B cell (primary cell): ENCODE measurements around the gene TPRA1. TPM values are rescaled to one million over a fixed set of nuclear protein-coding genes. Genes with fewer than 3 reads are reported as not detected.
A peak's percentile ranks its signal among the peaks of the same experiment; 100 is the strongest.

Experiments
- ATAC-seq: fragments of 200-7000 bp; cut with Tn5 transposase; one replicate; pipeline ENCODE4 v1.10.0; 2021; ENCODE audit warnings: low read depth, mild to moderate bottlenecking, moderate number of reproducible peaks, moderate library complexity
- CTCF ChIA-PET: fragments of 350-600 bp; sonication (Branson Sonifier 250); formaldehyde crosslinking; loops from one replicate; lab custom pipeline; 2021; ENCODE audit warnings: antibody characterized with exemption, inconsistent platforms; lab: Charles Lee
- POLR2A ChIA-PET: fragments of 350-600 bp; sonication (Branson Sonifier 250); formaldehyde crosslinking; loops from one replicate; lab custom pipeline; 2021; ENCODE audit warnings: antibody characterized with exemption; lab: Charles Lee
- DNase-seq: peaks from one replicate; pipeline ENCODE4 v3.0.0; 2013
- H2AFZ ChIP-seq: 2 replicates; pipeline ENCODE4 v1.6.1; 2012; ENCODE audit warnings: mild to moderate bottlenecking, low read depth, low read length; ENCODE audit not compliant: insufficient read depth, poor library complexity, severe bottlenecking
- H3K27ac ChIP-seq, 2 donors: 1 replicate in 1 of 2; 2 replicates in 1 of 2; pipeline ENCODE4 v1.5.1; 2012 to 2013; ENCODE audit warnings: low read length in 2 of 2, mild to moderate bottlenecking in 2 of 2, moderate library complexity in 1 of 2
- H3K27me3 ChIP-seq, 4 experiments: fragments of 200-600 bp in 1 of 4; sonication (generic) in 1 of 4; replicated peaks in 1 of 4; 1 replicate in 2 of 4; 2 replicates in 2 of 4; pipeline versions ENCODE4 v1.6.1 to v1.7.0; 2013 to 2016; ENCODE audit warnings: low read length in 3 of 4, mild to moderate bottlenecking in 2 of 4, mixed read lengths in 1 of 4, moderate library complexity in 1 of 4; ENCODE audit not compliant: insufficient read depth in 4 of 4, control insufficient read depth in 3 of 4; ENCODE audit errors: control extremely low read depth in 1 of 4
- H3K36me3 ChIP-seq, 2 experiments: replicated peaks in 1 of 2; 1 replicate in 1 of 2; 2 replicates in 1 of 2; pipeline versions ENCODE4 v1.6.1 to v1.7.1; 2013; ENCODE audit warnings: low read length in 1 of 2; ENCODE audit not compliant: insufficient read depth in 2 of 2, control insufficient read depth in 1 of 2; ENCODE audit errors: control extremely low read depth in 1 of 2, extremely low read depth in 1 of 2
- H3K4me1 ChIP-seq, 2 donors: fragments of 200-600 bp in 1 of 2; sonication (generic) in 1 of 2; 1 replicate in 1 of 2; 2 replicates in 1 of 2; pipeline versions ENCODE4 v1.5.1 to v1.6.1; 2013 to 2017; ENCODE audit warnings: low read length in 2 of 2; ENCODE audit not compliant: control insufficient read depth in 2 of 2, insufficient read depth in 2 of 2
- H3K4me2 ChIP-seq: replicated peaks from 2 replicates; pipeline ENCODE3; 2012; ENCODE audit warnings: mild to moderate bottlenecking, low read depth, low read length; ENCODE audit not compliant: poor library complexity, severe bottlenecking
- H3K4me3 ChIP-seq, 5 experiments: fragments of 200-600 bp in 1 of 5; sonication (generic) in 1 of 5; 1 replicate in 3 of 5; 2 replicates in 2 of 5; pipeline versions ENCODE4 v1.5.1 to v1.7.0; 2011 to 2016; ENCODE audit warnings: low read length in 4 of 5, mild to moderate bottlenecking in 4 of 5, low read depth in 2 of 5, control low read depth in 1 of 5, moderate library complexity in 1 of 5; ENCODE audit not compliant: insufficient read depth in 1 of 5; ENCODE audit errors: control extremely low read depth in 1 of 5, extremely low read depth in 1 of 5
- H3K79me2 ChIP-seq: fragments of 200-600 bp; sonication (generic); one replicate; pipeline ENCODE4 v1.6.0; 2016; ENCODE audit warnings: low read length; ENCODE audit not compliant: control insufficient read depth, insufficient read depth
- H3K9ac ChIP-seq: fragments of 200-600 bp; sonication (generic); 2 replicates; pipeline ENCODE4 v1.6.1; 2017; ENCODE audit warnings: mild to moderate bottlenecking, low read length, moderate library complexity
- H3K9me3 ChIP-seq, 3 donors: one replicate each; pipeline versions ENCODE4 v1.6.1 to v1.7.1; 2013; ENCODE audit warnings: low read length in 2 of 3; ENCODE audit not compliant: control insufficient read depth in 2 of 3, insufficient read depth in 1 of 3; ENCODE audit errors: control extremely low read depth in 1 of 3
- H4K20me1 ChIP-seq: 2 replicates; pipeline ENCODE4 v1.6.0; 2012; ENCODE audit warnings: mild to moderate bottlenecking, low read length; ENCODE audit not compliant: insufficient read depth, control insufficient read depth, poor library complexity, severe bottlenecking
- H3K27ac Mint-ChIP-seq: one replicate; pipeline ENCODE4 v1.8.0; 2021; ENCODE audit warnings: mixed read lengths
- H3K27me3 Mint-ChIP-seq: one replicate; pipeline ENCODE4 v1.8.0; 2021; ENCODE audit warnings: mixed read lengths
- H3K4me1 Mint-ChIP-seq: one replicate; pipeline ENCODE4 v1.8.0; 2021; ENCODE audit warnings: mixed read lengths
- H3K4me3 Mint-ChIP-seq: one replicate; pipeline ENCODE4 v1.8.0; 2021; ENCODE audit warnings: mixed read lengths
- H3K9me3 Mint-ChIP-seq: one replicate; pipeline ENCODE4 v1.8.0; 2022; ENCODE audit warnings: mixed read lengths; ENCODE audit not compliant: insufficient read depth
- CTCF ChIP-seq: fragments of 200-600 bp; IDR thresholded peaks from one replicate; pipeline ENCODE4 v1.8.0; 2022; ENCODE audit warnings: antibody characterized with exemption, mild to moderate bottlenecking
- EZH2 ChIP-seq: IDR thresholded peaks from 2 replicates; pipeline ENCODE4 v1.6.1; 2012; ENCODE audit warnings: borderline replicate concordance, low read depth, mild to moderate bottlenecking, moderate library complexity, low read length; ENCODE audit not compliant: insufficient read depth, poor library complexity, severe bottlenecking
- WGBS: methylation state at CpG from one replicate; pipeline ENCODE4 v1.1.5; 2013; ENCODE audit warnings: missing lambda C conversion rate; ENCODE audit not compliant: insufficient coverage; 5-methylcytosine and 5-hydroxymethylcytosine counted together
- intact Hi-C: fragments of 100-400 bp; cut with micrococcal nuclease; formaldehyde crosslinking; loops from one replicate; pipeline ENCODE4 v1.10.0; 2022
- polyA plus RNA-seq: library from polyadenylated mRNA; depleted of rRNA; stranded (reverse); fragments of >200 nt; gene quantifications from 2 replicates; pipeline ENCODE4 v1.2.3, GENCODE V29; 2012
- total RNA-seq, 2 donors: library from RNA; stranded (reverse); fragments of 120-200 nt in 1 of 2; gene quantifications; 1 replicate in 1 of 2; 2 replicates in 1 of 2; pipeline versions ENCODE4 v1.2.3 to v1.2.4, GENCODE V29; 2013 to 2022

The TPRA1 gene
- total and polyA plus RNA-seq, 2 donors (not counting 1 experiment from before 2014, with no cell fraction given): 19.8 to 27.7 TPM

- TF ChIP-seq CTCF (peak; percentile 92), EZH2 (no peak)
- Mint-ChIP-seq H3K27ac (peak overlapping the region; percentile 62), H3K9me3 (no peaks in the 10 kb centered on the region), H3K27me3 (no peaks in the 10 kb centered on the region), H3K4me3 (peak overlapping the region; percentile 52), H3K4me1 (peaks cover 9% of the 10 kb centered on the region)
- CTCF ChIA-PET: interaction anchor here (0.6 to 3.4 kb wide), 29 partner anchors 9 to 1215 kb away, joined by 3 to 26 read pairs (median 4); partner anchors contain the start of genes EEFSEC, MCM2, RUVBL1 and TPRA1
- H3K4me2 ChIP-seq: peak overlapping the region; percentile 56
- H3K79me2 ChIP-seq: peaks cover 2% of the 10 kb centered on the region
- intact Hi-C loops: loop anchor here (1.0 to 2.0 kb wide), 3 partner anchors 16 to 122 kb away; partner anchors contain the start of genes MCM2 and TPRA1
- DNase-seq (peak; percentile 92), ATAC-seq (peak; percentile 97)
- 57% methylated on average over 34 of the region's 46 CpGs for WGBS
- H3K36me3 ChIP-seq: peaks cover 0 to 35% of the 10 kb centered on the region in 2 experiments
- H3K4me1 ChIP-seq: peaks cover 4 to 10% of the 10 kb centered on the region in 2 donors
- POLR2A ChIA-PET: interaction anchor here (0.6 kb wide), 1 partner anchor 121 kb away, joined by 5 read pairs; no protein-coding TSS in a partner anchor
- peaks cover 13% of the 10 kb centered on the region for H4K20me1 ChIP-seq
- H3K27me3 ChIP-seq: no peaks in the 10 kb centered on the region
- no peak overlapping the region for H3K9ac ChIP-seq
- no peak overlapping the region for H3K27ac ChIP-seq
- H3K4me3 ChIP-seq: no peak overlapping the region
- peaks cover 0 to 5% (median 0%) of the 10 kb centered on the region in 3 donors for H3K9me3 ChIP-seq
- peak overlapping the region; percentile 43 for H2AFZ ChIP-seq
These were observed 15.4 kb downstream of the TPRA1 start for GRCh38 chr3:127574880-127575878.
